Measurements from ENCODE around the gene OR10H3. TPM values are rescaled to one million over a fixed set of nuclear protein-coding genes. Genes with fewer than 3 reads are reported as not detected.

The OR10H3 gene, protein sequence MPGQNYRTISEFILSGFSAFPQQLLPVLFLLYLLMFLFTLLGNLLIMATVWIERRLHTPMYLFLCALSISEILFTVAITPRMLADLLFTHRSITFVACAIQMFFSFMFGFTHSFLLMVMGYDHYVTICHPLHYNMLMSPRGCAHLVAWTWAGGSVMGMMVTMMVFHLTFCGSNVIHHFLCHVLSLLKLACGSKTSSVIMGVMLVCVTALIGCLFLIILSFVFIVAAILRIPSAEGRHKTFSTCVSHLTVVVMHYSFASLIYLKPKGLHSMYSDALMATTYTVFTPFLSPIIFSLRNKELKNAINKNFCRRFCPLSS
- not detected in 5 replicates for total RNA-seq (2022; extraction: Qiagen RNA extraction; ENCODE audit: low read depth)

DNA sequence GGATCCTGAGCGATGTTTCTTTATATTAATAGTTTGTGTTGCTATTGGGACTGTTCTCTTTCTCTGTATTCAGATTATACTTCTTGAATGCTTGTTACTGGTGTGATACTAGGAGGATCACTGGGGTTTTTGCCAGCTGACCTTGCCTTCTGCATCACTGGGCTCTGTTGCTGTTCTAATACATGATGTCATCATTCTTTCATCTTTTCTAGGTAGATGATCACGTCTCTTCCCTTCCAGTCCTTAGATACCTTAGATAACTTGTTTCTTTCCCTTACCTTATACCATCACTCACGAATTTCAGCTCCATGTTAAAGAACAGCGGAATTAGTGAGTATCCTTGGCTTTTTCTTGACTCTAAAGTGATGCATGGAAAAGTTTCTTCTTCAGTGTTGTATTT lies at the start of gene OR10H3:
Gene OR10H3 (plus strand): TSS at position 264 of the 400 bp plus-strand sequence. CDS start 3,408 bp downstream, outside the sequence.

DNA sequence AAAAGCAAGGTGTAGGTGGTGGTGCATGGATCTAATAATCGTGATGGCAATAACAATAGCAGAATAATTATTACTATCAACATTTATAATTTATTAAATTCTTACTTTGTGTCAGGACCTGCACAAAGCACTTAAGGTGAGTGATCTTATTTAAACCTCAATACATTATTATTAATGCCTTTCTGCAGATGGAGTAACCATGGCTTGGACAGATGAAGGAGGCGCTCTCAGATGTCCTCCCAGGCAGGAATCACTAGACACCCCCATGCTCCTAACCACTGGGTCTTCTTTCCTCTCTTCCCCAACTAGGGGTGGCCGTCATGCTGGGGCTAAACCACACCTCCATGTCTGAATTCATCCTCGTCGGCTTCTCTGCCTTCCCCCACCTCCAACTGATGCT lies 10.1 kb upstream of the OR10H3 start, which contains the start of gene OR10H2:
Gene OR10H2 (plus strand): TSS at position 301 of the 400 bp plus-strand sequence. CDS start 20 bp downstream, at position 321.

DNA sequence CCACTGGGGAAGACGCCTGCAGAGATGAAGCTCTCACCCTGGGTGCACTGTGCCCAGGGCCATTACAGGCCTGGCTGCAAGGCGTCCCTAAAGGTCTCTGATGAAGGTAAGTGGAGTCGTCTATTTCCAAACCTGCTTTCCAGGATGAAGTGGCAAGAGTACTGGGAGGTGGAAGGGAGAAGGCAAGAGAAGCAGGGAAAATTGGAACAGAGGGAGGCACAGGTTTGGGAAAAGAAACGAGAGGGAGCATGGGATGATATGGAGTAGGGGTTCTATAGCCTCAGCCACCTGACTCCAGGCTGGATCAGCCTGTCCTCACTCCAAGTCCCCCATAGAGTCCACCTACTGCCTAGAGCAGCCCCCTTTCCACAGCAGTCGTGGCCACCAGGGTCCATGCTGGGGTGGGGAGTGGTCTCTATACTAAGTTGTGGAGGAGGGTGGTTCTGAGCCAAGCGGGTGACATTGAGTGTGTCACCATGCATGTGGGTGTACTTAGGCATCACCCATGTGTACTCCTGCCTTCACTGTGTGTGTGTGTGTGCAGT lies 49.9 kb downstream of the OR10H3 start, which contains the start of gene OR10H5:
Gene OR10H5 (plus strand): TSS at position 51 of the 545 bp plus-strand sequence. CDS start 6,388 bp downstream, outside the sequence.

Other genes starting within 250 kb of the OR10H3 start
- gene CYP4F22, start 229.5 kb upstream of the OR10H3 start, total RNA-seq (2022; extraction: Qiagen RNA extraction; ENCODE audit: low read depth), result 0.06 to 0.09 TPM (median 0.07 TPM) in 3 of 5 replicates, not detected in the others
- not detected in 5 replicates for gene CYP4F8, start 122.8 kb upstream of the OR10H3 start, total RNA-seq (2022; extraction: Qiagen RNA extraction; ENCODE audit: low read depth)
- 2.1 to 2.9 TPM (median 2.4 TPM) in 5 replicates for gene CYP4F3, start 97.1 kb upstream of the OR10H3 start, total RNA-seq (2022; extraction: Qiagen RNA extraction; ENCODE audit: low read depth)
- 0.97 to 1.6 TPM (median 1.5 TPM) in 5 replicates for gene CYP4F12, start 64.9 kb upstream of the OR10H3 start, total RNA-seq (2022; extraction: Qiagen RNA extraction; ENCODE audit: low read depth)
- gene OR10H2, start 10.0 kb upstream of the OR10H3 start, total RNA-seq (2022; extraction: Qiagen RNA extraction; ENCODE audit: low read depth), result not detected in 5 replicates
- not detected in 5 replicates for gene OR10H5, start 49.7 kb downstream of the OR10H3 start, total RNA-seq (2022; extraction: Qiagen RNA extraction; ENCODE audit: low read depth)
- gene OR10H1, start 77.7 kb downstream of the OR10H3 start, total RNA-seq (2022; extraction: Qiagen RNA extraction; ENCODE audit: low read depth), result not detected in 5 replicates
- 0.07 to 0.49 TPM (median 0.21 TPM) in 4 of 5 replicates, not detected in the other for gene CYP4F2, start 160.1 kb downstream of the OR10H3 start, total RNA-seq (2022; extraction: Qiagen RNA extraction; ENCODE audit: low read depth)
- gene CYP4F11, start 196.5 kb downstream of the OR10H3 start, total RNA-seq (2022; extraction: Qiagen RNA extraction; ENCODE audit: low read depth), result 5.7 to 7.2 TPM (median 6.5 TPM) in 5 replicates
- gene OR10H4, start 211.0 kb downstream of the OR10H3 start, total RNA-seq (2022; extraction: Qiagen RNA extraction; ENCODE audit: low read depth), result not detected in 5 replicates

Data from A549 treated with CpdA at 1 μM for 4 hours (cell line).